Measurements from ENCODE around the gene CCDC185. TPM values are rescaled to one million over a fixed set of nuclear protein-coding genes. Genes with fewer than 3 reads are reported as not detected.
"Not testable (repeated sequence)": the region's sequence is repeated elsewhere in the genome, so short reads cannot be mapped to it uniquely, and the experiment has no call there.

The CCDC185 gene
- total RNA-seq, 6 experiments from 2014 or later = not detected

GRCh38 chr1:223394706-223395105 is 1.5 kb downstream of the CCDC185 start:
- Mint-ChIP-seq H3K9me3 (peaks cover 4% of the 10 kb centered on the region; the same call in 1 of the 2 replicates), H3K36me3 (ENCODE audit: low read depth) (no peaks in the 10 kb centered on the region; the same call in 1 of the 2 replicates), H3K27ac (no peak overlapping the region), H3K4me1 (ENCODE audit: low read depth) (no peaks in the 10 kb centered on the region), H3K4me3 (no peak overlapping the region), H3K27me3 (ENCODE audit: insufficient read depth) (peaks cover 38% of the 10 kb centered on the region)
- no peak for DNase-seq
- TF ChIP-seq CTCF (IDR thresholded peaks at IDR 0.05) = no peak

DNA sequence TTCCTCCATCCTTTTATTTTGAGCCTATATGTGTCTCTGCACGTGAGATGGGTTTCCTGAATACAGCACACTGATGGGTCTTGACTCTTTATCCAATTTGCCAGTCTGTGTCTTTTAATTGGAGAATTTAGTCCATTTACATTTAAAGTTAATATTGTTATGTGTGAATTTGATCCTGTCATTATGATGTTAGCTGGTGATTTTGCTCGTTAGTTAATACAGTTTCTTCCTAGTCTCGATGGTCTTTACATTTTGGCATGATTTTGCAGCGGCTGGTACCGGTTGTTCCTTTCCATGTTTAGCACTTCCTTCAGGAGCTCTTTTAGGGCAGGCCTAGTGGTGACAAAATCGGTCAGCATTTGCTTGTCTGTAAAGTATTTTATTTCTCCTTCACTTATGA is 6.2 kb downstream of the CCDC185 start:
- H3K36me3 Mint-ChIP-seq (ENCODE audit: low read depth); H3K9me3 Mint-ChIP-seq; H3K27me3 Mint-ChIP-seq (ENCODE audit: insufficient read depth): not testable (repeated sequence)

DNA sequence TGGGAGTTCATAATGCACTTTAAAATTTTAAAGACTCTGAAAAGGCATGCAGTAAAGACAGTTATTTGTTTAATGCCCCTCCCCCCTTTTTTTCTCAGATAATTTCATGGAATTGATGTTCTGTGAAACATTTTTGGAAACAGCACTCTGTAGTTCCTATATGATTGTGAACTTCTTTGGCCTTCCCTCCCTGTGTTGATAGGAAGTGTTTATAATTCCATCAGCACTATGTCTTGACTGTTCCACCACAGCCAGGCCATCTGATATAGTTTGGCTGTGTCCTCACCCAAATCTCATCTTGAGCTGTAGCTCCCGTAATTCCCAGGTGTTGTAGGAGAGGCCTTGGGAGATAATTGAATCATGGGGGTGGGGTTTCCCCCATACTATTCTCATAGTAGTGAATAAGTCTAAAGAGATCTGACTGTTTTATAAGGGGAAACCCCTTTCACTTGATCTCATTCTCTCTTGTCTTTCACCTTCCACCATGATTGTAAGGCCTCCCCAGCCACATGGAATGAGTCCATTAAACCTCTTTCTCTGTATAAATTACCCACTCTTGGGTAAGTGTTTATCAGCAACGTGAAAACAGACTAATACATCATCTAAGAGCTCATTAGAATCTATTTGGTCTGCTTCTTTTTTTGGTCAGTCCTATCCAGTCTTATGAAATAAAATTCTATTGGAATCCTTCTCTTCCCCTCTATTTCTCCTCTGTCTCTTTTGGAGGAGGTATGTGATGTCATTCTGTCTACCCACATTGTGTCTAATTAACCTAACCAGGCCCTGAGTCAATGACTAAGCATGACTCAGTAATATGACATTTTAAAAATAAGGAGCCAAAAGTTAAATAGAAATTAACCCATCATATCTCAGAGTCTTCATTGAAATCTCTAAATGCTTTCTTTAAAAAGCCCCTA is 8.9 kb downstream of the CCDC185 start:
- TF ChIP-seq CTCF (IDR thresholded peaks at IDR 0.05) = no peak
- peaks cover 25% of the 10 kb centered on the region for H3K4me1 Mint-ChIP-seq (ENCODE audit: low read depth)
- DNase-seq = peak; percentile 68
- peak overlapping the region; percentile 42 for H3K4me3 Mint-ChIP-seq
- peak overlapping the region; percentile 45 for H3K27ac Mint-ChIP-seq
- H3K9me3 Mint-ChIP-seq = no peaks in the 10 kb centered on the region; the same call in 1 of the 2 replicates
- H3K36me3 Mint-ChIP-seq (ENCODE audit: low read depth) = peaks cover 8% of the 10 kb centered on the region; the same call in 1 of the 2 replicates
- H3K27me3 Mint-ChIP-seq (ENCODE audit: insufficient read depth) = peaks cover 1% of the 10 kb centered on the region; the same call in 1 of the 2 replicates

More for the DNA sequence above, 6.2 kb downstream of the CCDC185 start:
- H3K27ac Mint-ChIP-seq, H3K4me3 Mint-ChIP-seq, DNase-seq: not testable (repeated sequence)
- peaks cover 25% of the 10 kb centered on the region for H3K4me1 Mint-ChIP-seq (ENCODE audit: low read depth)

DNA sequence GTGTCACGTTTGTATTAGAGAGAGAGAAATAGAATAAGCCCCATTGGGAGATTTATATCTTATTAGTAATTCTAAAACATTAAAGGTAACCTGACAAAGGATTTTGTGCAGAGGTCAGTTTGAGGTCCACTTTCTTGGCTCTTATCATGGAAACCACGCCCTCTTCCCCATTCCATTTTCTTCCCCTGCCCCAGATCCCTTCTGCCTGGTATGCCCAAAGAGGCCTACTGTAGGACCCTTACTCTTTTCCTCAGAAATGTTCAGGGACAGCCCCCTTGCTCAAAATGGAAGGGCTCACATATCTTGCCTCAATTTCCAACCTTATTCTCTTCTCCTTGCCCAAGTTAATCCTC is 9.6 kb downstream of the CCDC185 start:
- H3K27ac Mint-ChIP-seq = peak overlapping the region; percentile 45; the same call in 1 of the 2 replicates

DNA sequence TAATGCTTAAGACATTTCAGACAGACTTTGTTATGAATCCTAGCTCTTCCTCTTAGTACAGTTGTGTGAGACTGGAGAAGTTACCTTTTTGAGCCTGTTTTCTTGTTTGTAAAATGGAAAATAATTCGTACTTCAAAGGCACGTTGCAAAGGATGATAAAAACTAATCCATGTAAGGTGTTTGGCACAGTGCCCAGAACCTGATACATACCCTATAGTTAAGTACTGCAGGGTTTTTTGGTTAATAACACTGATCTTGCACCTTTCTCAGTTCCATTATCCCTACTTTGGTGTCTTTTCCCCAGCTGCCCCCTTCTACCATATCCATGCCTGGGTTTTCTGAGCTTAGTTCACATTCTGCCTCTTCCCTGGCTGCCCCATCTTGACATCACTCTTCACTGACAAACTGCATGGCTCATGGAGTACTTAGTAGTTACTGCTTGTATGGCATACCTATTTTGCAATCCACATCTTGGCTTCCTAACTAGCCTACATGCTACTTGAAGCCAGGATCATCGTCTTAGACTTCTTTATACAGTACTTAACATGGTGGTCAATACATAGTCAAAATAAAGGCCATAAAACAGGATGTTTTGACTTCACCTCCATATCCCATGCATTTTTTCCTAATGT is 10.1 kb downstream of the CCDC185 start:
- peaks cover 25% of the 10 kb centered on the region for H3K4me1 Mint-ChIP-seq (ENCODE audit: low read depth)
- TF ChIP-seq CTCF (IDR thresholded peaks at IDR 0.05) = no peak
- H3K27ac Mint-ChIP-seq = peak overlapping the region; percentile 45
- no peak for DNase-seq
- peaks cover 1% of the 10 kb centered on the region; the same call in 1 of the 2 replicates for H3K27me3 Mint-ChIP-seq (ENCODE audit: insufficient read depth)
- no peaks in the 10 kb centered on the region; the same call in 1 of the 2 replicates for H3K9me3 Mint-ChIP-seq
- H3K36me3 Mint-ChIP-seq (ENCODE audit: low read depth) = peaks cover 8% of the 10 kb centered on the region; the same call in 1 of the 2 replicates
- peak overlapping the region; percentile 42 for H3K4me3 Mint-ChIP-seq

More for the DNA sequence above, 9.6 kb downstream of the CCDC185 start:
- Mint-ChIP-seq H3K27me3 (ENCODE audit: insufficient read depth) (peaks cover 1% of the 10 kb centered on the region; the same call in 1 of the 2 replicates), H3K9me3 (no peaks in the 10 kb centered on the region; the same call in 1 of the 2 replicates), H3K36me3 (ENCODE audit: low read depth) (peaks cover 8% of the 10 kb centered on the region; the same call in 1 of the 2 replicates), H3K4me1 (ENCODE audit: low read depth) (peaks cover 25% of the 10 kb centered on the region), H3K4me3 (peak overlapping the region; percentile 42)
- DNase-seq = no peak
- TF ChIP-seq CTCF (IDR thresholded peaks at IDR 0.05) = no peak
